Measurements from ENCODE around the gene TEX19. TPM values are rescaled to one million over a fixed set of nuclear protein-coding genes. Genes with fewer than 3 reads are reported as not detected.
"Not testable (repeated sequence)": the region's sequence is repeated elsewhere in the genome, so short reads cannot be mapped to it uniquely, and the experiment has no call there.

Gene TEX19
- total and polyA plus RNA-seq, 9 donors, result 0.07 to 0.17 (median 0.09) TPM; not detected in 1

- H3K4me3 ChIP-seq (ENCODE audit: low read length), result no peak overlapping the region
- DNase-seq, result no peak
- WGBS (ENCODE audit: insufficient coverage), result 96% methylated on average over 67 of the region's 67 CpGs
- H3K4me1 ChIP-seq (ENCODE audit: control insufficient read depth, insufficient read depth, low read length), result peaks cover 39% of the 10 kb centered on the region
- no peaks in the 10 kb centered on the region for H3K9me3 ChIP-seq (replicated peaks; ENCODE audit: control insufficient read depth, low read depth, low read length)
- H3K27ac ChIP-seq (ENCODE audit: low read length), result no peak overlapping the region
- H3K36me3 ChIP-seq (ENCODE audit: control insufficient read depth, insufficient read depth, low read length), result peaks cover 37% of the 10 kb centered on the region
- no peaks in the 10 kb centered on the region for H3K27me3 ChIP-seq (ENCODE audit: control insufficient read depth, insufficient read depth, low read length)
These were observed 44.9 kb downstream of the TEX19 start for GRCh38 chr17:82403662-82404660.

GRCh38 chr17:82405051-82405450 is 46.0 kb downstream of the TEX19 start:
- 93% methylated on average over 10 of the region's 14 CpGs for WGBS (ENCODE audit: insufficient coverage)
- Histone ChIP-seq H3K27ac (ENCODE audit: low read length) (no peak overlapping the region), H3K9me3 (replicated peaks; ENCODE audit: control insufficient read depth, low read depth, low read length) (no peaks in the 10 kb centered on the region), H3K4me3 (ENCODE audit: low read length) (no peak overlapping the region), H3K27me3 (ENCODE audit: control insufficient read depth, insufficient read depth, low read length) (no peaks in the 10 kb centered on the region), H3K4me1 (ENCODE audit: control insufficient read depth, insufficient read depth, low read length) (peaks cover 38% of the 10 kb centered on the region), H3K36me3 (ENCODE audit: control insufficient read depth, insufficient read depth, low read length) (peaks cover 40% of the 10 kb centered on the region)
- DNase-seq, result no peak

- H3K27me3 ChIP-seq (ENCODE audit: control insufficient read depth, insufficient read depth, low read length), result no peaks in the 10 kb centered on the region
- 88% methylated on average over 13 of the region's 14 CpGs for WGBS (ENCODE audit: insufficient coverage)
- H3K9me3 ChIP-seq (replicated peaks; ENCODE audit: control insufficient read depth, low read depth, low read length), result no peaks in the 10 kb centered on the region
- no peak overlapping the region for H3K27ac ChIP-seq (ENCODE audit: low read length)
- H3K4me1 ChIP-seq (ENCODE audit: control insufficient read depth, insufficient read depth, low read length), result peaks cover 32% of the 10 kb centered on the region
- no peak overlapping the region for H3K4me3 ChIP-seq (ENCODE audit: low read length)
- DNase-seq, result no peak
- H3K36me3 ChIP-seq (ENCODE audit: control insufficient read depth, insufficient read depth, low read length), result peaks cover 43% of the 10 kb centered on the region
These were observed 47.2 kb downstream of the TEX19 start for GRCh38 chr17:82406131-82406671.

- Histone ChIP-seq H3K36me3 (ENCODE audit: control insufficient read depth, insufficient read depth, low read length) (peaks cover 38% of the 10 kb centered on the region), H3K9me3 (replicated peaks; ENCODE audit: control insufficient read depth, low read depth, low read length) (no peaks in the 10 kb centered on the region), H3K27ac (ENCODE audit: low read length) (peak overlapping the region; percentile 51), H3K4me1 (ENCODE audit: control insufficient read depth, insufficient read depth, low read length) (peaks cover 37% of the 10 kb centered on the region), H3K27me3 (ENCODE audit: control insufficient read depth, insufficient read depth, low read length) (no peaks in the 10 kb centered on the region), H3K4me3 (ENCODE audit: low read length) (no peak overlapping the region)
- 68% methylated on average over 12 of the region's 13 CpGs for WGBS (ENCODE audit: insufficient coverage)
- DNase-seq, result no peak
These were observed 48.2 kb downstream of the TEX19 start for GRCh38 chr17:82407255-82407654.

GRCh38 chr17:82408288-82408937 is 49.4 kb downstream of the TEX19 start:
- 82% methylated on average over 13 of the region's 15 CpGs for WGBS (ENCODE audit: insufficient coverage)
- DNase-seq, result no peak
- H3K4me3 ChIP-seq (ENCODE audit: low read length), result no peak overlapping the region

GRCh38 chr17:82408938-82409318 is 49.9 kb downstream of the TEX19 start:
- DNase-seq, result no peak
- H3K27ac ChIP-seq (ENCODE audit: low read length), result peak overlapping the region; percentile 4
- WGBS (ENCODE audit: insufficient coverage), result 88% methylated on average over 21 of the region's 21 CpGs
- H3K27me3 ChIP-seq (ENCODE audit: control insufficient read depth, insufficient read depth, low read length), result no peaks in the 10 kb centered on the region
- H3K9me3 ChIP-seq (replicated peaks; ENCODE audit: control insufficient read depth, low read depth, low read length), result no peaks in the 10 kb centered on the region
- H3K4me1 ChIP-seq (ENCODE audit: control insufficient read depth, insufficient read depth, low read length), result peaks cover 37% of the 10 kb centered on the region
- H3K36me3 ChIP-seq (ENCODE audit: control insufficient read depth, insufficient read depth, low read length), result peaks cover 25% of the 10 kb centered on the region
- no peak overlapping the region for H3K4me3 ChIP-seq (ENCODE audit: low read length)

More at GRCh38 chr17:82408288-82408937, 49.4 kb downstream of the TEX19 start:
- H3K9me3 ChIP-seq (replicated peaks; ENCODE audit: control insufficient read depth, low read depth, low read length), result no peaks in the 10 kb centered on the region
- peak overlapping the region; percentile 4 for H3K27ac ChIP-seq (ENCODE audit: low read length)
- peaks cover 31% of the 10 kb centered on the region for H3K36me3 ChIP-seq (ENCODE audit: control insufficient read depth, insufficient read depth, low read length)
- H3K27me3 ChIP-seq (ENCODE audit: control insufficient read depth, insufficient read depth, low read length), result no peaks in the 10 kb centered on the region
- peaks cover 37% of the 10 kb centered on the region for H3K4me1 ChIP-seq (ENCODE audit: control insufficient read depth, insufficient read depth, low read length)

GRCh38 chr17:82410014-82410716 is 51.1 kb downstream of the TEX19 start:
- no peak for DNase-seq
- peaks cover 40% of the 10 kb centered on the region for H3K4me1 ChIP-seq (ENCODE audit: control insufficient read depth, insufficient read depth, low read length)
- H3K27me3 ChIP-seq (ENCODE audit: control insufficient read depth, insufficient read depth, low read length), result no peaks in the 10 kb centered on the region
- H3K4me3 ChIP-seq (ENCODE audit: low read length), result no peak overlapping the region
- peaks cover 19% of the 10 kb centered on the region for H3K36me3 ChIP-seq (ENCODE audit: control insufficient read depth, insufficient read depth, low read length)
- 86% methylated on average over 9 of the region's 14 CpGs for WGBS (ENCODE audit: insufficient coverage)
- no peak overlapping the region for H3K27ac ChIP-seq (ENCODE audit: low read length)
- H3K9me3 ChIP-seq (replicated peaks; ENCODE audit: control insufficient read depth, low read depth, low read length), result no peaks in the 10 kb centered on the region

GRCh38 chr17:82411396-82412053 is 52.5 kb downstream of the TEX19 start:
- Histone ChIP-seq H3K4me1 (ENCODE audit: control insufficient read depth, insufficient read depth, low read length) (peaks cover 40% of the 10 kb centered on the region), H3K27ac (ENCODE audit: low read length) (no peak overlapping the region), H3K36me3 (ENCODE audit: control insufficient read depth, insufficient read depth, low read length) (peaks cover 14% of the 10 kb centered on the region), H3K4me3 (ENCODE audit: low read length) (no peak overlapping the region), H3K9me3 (replicated peaks; ENCODE audit: control insufficient read depth, low read depth, low read length) (no peaks in the 10 kb centered on the region), H3K27me3 (ENCODE audit: control insufficient read depth, insufficient read depth, low read length) (no peaks in the 10 kb centered on the region)
- WGBS (ENCODE audit: insufficient coverage), result 73% methylated on average over 21 of the region's 24 CpGs
- DNase-seq, result no peak

- Histone ChIP-seq H3K4me1 (ENCODE audit: control insufficient read depth, insufficient read depth, low read length) (peaks cover 40% of the 10 kb centered on the region), H3K36me3 (ENCODE audit: control insufficient read depth, insufficient read depth, low read length) (peaks cover 14% of the 10 kb centered on the region)
- not testable (repeated sequence) for H3K27ac ChIP-seq (ENCODE audit: low read length); DNase-seq; H3K27me3 ChIP-seq (ENCODE audit: control insufficient read depth, insufficient read depth, low read length); H3K9me3 ChIP-seq (replicated peaks; ENCODE audit: control insufficient read depth, low read depth, low read length); H3K4me3 ChIP-seq (ENCODE audit: low read length)
- WGBS (ENCODE audit: insufficient coverage), result 90% methylated on average over 13 of the region's 16 CpGs
These were observed 53.0 kb downstream of the TEX19 start for GRCh38 chr17:82412081-82412480.

All from muscle of leg (tissue), 11 donors.